ENCODE measurements around the gene GSS. TPM values are rescaled to one million over a fixed set of nuclear protein-coding genes. Genes with fewer than 3 reads are reported as not detected.

Gene GSS
- total RNA-seq, 1 experiment from 2014 or later, result 53.5 TPM

- peak overlapping the region; percentile 87 for H3K27ac ChIP-seq (ENCODE audit: low read depth, low read length, poor library complexity, severe bottlenecking)
- intact Hi-C loops (cut with micrococcal nuclease; ENCODE audit: unreplicated experiment), result no loop called here
- no peaks in the 10 kb centered on the region for H3K36me3 ChIP-seq (ENCODE audit: insufficient read depth, low read length, poor library complexity, severe bottlenecking)
- no TSS peak for BruUV-seq (replicated peaks)
- DNase-seq (ENCODE audit: low spot score), result no peak
- no peaks in the 10 kb centered on the region for H3K9me3 ChIP-seq (ENCODE audit: low read depth, low read length, poor library complexity, severe bottlenecking)
- no peaks in the 10 kb centered on the region for H3K27me3 ChIP-seq (replicated peaks; ENCODE audit: insufficient read depth, low read depth, low read length, poor library complexity)
- peak overlapping the region; percentile 70 for H3K4me3 ChIP-seq (ENCODE audit: low read depth, low read length, poor library complexity, severe bottlenecking)
- CTCF ChIA-PET, result interaction anchor here (0.6 to 1.5 kb wide), 3 partner anchors 80 to 246 kb away, joined by 5 to 9 read pairs (median 6); partner anchors contain the start of gene ACSS2
- POLR2A ChIA-PET (ENCODE audit: low non-redundant PET), result interaction anchor here (0.6 kb wide), 1 partner anchor 13 kb away, joined by 8 read pairs; no protein-coding TSS in a partner anchor
- peaks cover 8% of the 10 kb centered on the region for H3K4me1 ChIP-seq (ENCODE audit: insufficient read depth, low read length, poor library complexity, severe bottlenecking)
- TF ChIP-seq, protein P1, sequence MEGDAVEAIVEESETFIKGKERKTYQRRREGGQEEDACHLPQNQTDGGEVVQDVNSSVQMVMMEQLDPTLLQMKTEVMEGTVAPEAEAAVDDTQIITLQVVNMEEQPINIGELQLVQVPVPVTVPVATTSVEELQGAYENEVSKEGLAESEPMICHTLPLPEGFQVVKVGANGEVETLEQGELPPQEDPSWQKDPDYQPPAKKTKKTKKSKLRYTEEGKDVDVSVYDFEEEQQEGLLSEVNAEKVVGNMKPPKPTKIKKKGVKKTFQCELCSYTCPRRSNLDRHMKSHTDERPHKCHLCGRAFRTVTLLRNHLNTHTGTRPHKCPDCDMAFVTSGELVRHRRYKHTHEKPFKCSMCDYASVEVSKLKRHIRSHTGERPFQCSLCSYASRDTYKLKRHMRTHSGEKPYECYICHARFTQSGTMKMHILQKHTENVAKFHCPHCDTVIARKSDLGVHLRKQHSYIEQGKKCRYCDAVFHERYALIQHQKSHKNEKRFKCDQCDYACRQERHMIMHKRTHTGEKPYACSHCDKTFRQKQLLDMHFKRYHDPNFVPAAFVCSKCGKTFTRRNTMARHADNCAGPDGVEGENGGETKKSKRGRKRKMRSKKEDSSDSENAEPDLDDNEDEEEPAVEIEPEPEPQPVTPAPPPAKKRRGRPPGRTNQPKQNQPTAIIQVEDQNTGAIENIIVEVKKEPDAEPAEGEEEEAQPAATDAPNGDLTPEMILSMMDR (conservative IDR thresholded peaks at IDR 0.05; ENCODE audit: low read depth, low read length), result peak; percentile 13; the same call in 1 of the 2 replicates
- no peak for TF ChIP-seq EZH2 (IDR thresholded peaks at IDR 0.05; ENCODE audit: borderline replicate concordance, low read depth, low read length, poor library complexity, severe bottlenecking)
Observed at GRCh38 chr20:34956041-34956458, 444 bp upstream of the GSS start.

- intact Hi-C loops (cut with micrococcal nuclease; ENCODE audit: unreplicated experiment), result loop anchor here (2.0 kb wide), 1 partner anchor 78 kb away; the partner anchor contains the start of gene ACSS2
Observed at GRCh38 chr20:34954904-34955230, 739 bp downstream of the GSS start.

DNA sequence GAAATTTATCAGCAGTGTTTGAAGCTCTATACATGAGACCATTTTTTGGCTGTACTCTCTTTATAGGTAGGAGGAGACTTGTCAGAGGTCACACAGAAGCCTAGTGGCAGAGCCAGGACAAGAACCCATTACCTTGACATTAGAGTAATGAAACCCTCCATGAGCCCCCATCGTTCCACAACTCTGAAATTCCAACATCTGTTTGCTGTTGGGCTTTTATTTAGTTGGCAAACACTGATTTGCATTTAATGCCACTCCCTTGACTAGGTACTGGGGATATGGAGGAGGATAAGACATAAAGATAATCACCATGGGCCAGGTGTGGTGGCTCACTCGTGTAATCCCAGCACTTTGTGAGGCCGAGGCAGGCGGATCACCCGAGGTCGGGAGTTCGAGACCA, 1.6 kb downstream of the GSS start:
- Histone ChIP-seq H3K4me1 (ENCODE audit: insufficient read depth, low read length, poor library complexity, severe bottlenecking) (peaks cover 8% of the 10 kb centered on the region), H3K4me3 (ENCODE audit: low read depth, low read length, poor library complexity, severe bottlenecking) (no peak overlapping the region), H3K27me3 (replicated peaks; ENCODE audit: insufficient read depth, low read depth, low read length, poor library complexity) (no peaks in the 10 kb centered on the region), H3K36me3 (ENCODE audit: insufficient read depth, low read length, poor library complexity, severe bottlenecking) (peaks cover 13% of the 10 kb centered on the region), H3K9me3 (ENCODE audit: low read depth, low read length, poor library complexity, severe bottlenecking) (no peaks in the 10 kb centered on the region), H3K27ac (ENCODE audit: low read depth, low read length, poor library complexity, severe bottlenecking) (no peak overlapping the region)
- ChIA-PET POLR2A (ENCODE audit: low non-redundant PET) (no interaction called here), CTCF (no interaction called here)
- BruUV-seq (replicated peaks), result no TSS peak
- no peak for DNase-seq (ENCODE audit: low spot score)
- no peak for TF ChIP-seq EZH2 (IDR thresholded peaks at IDR 0.05; ENCODE audit: borderline replicate concordance, low read depth, low read length, poor library complexity, severe bottlenecking)
- TF ChIP-seq, protein P1 (conservative IDR thresholded peaks at IDR 0.05; ENCODE audit: low read depth, low read length), result no peak
- intact Hi-C loops (cut with micrococcal nuclease; ENCODE audit: unreplicated experiment), result loop anchor here (2.0 kb wide), 1 partner anchor 77 kb away; the partner anchor contains the start of gene ACSS2

More at GRCh38 chr20:34954904-34955230, 739 bp downstream of the GSS start:
- ChIA-PET POLR2A (ENCODE audit: low non-redundant PET) (interaction anchor here (0.9 kb wide), 1 partner anchor 79 kb away, joined by 3 read pairs; the partner anchor contains the start of gene ACSS2), CTCF (interaction anchor here (1.5 kb wide), 1 partner anchor 81 kb away, joined by 9 read pairs; no protein-coding TSS in a partner anchor)
- Histone ChIP-seq H3K9me3 (ENCODE audit: low read depth, low read length, poor library complexity, severe bottlenecking) (no peaks in the 10 kb centered on the region), H3K4me3 (ENCODE audit: low read depth, low read length, poor library complexity, severe bottlenecking) (peak overlapping the region; percentile 70), H3K27ac (ENCODE audit: low read depth, low read length, poor library complexity, severe bottlenecking) (peak overlapping the region; percentile 87), H3K36me3 (ENCODE audit: insufficient read depth, low read length, poor library complexity, severe bottlenecking) (peaks cover 4% of the 10 kb centered on the region), H3K27me3 (replicated peaks; ENCODE audit: insufficient read depth, low read depth, low read length, poor library complexity) (no peaks in the 10 kb centered on the region), H3K4me1 (ENCODE audit: insufficient read depth, low read length, poor library complexity, severe bottlenecking) (peaks cover 8% of the 10 kb centered on the region)
- DNase-seq (ENCODE audit: low spot score), result peak; percentile 43
- TF ChIP-seq EZH2 (IDR thresholded peaks at IDR 0.05; ENCODE audit: borderline replicate concordance, low read depth, low read length, poor library complexity, severe bottlenecking), result no peak
- TF ChIP-seq, protein P1 (conservative IDR thresholded peaks at IDR 0.05; ENCODE audit: low read depth, low read length), result no peak
- BruUV-seq (replicated peaks), result no TSS peak

All from A673 (cell line).